Heart left ventricle (tissue), 13 donors: ENCODE results near the gene PTPRN2.

Experiments
- POLR2A ChIP-seq, 2 donors: fragments of 450-650 bp; IDR thresholded peaks; one replicate each; pipeline ENCODE4 v1.6.1; 2017; ENCODE audit warnings: antibody characterized with exemption in 2 of 2, mild to moderate bottlenecking in 2 of 2, moderate library complexity in 2 of 2
- TF ChIP-seq, protein P1 (sequence below), 12 donors: fragments of 200-600 bp; sonication (generic) in 4 of 12; IDR thresholded peaks; one replicate each; pipeline versions ENCODE4 v1.5.0 to v1.8.0; 2018 to 2022; ENCODE audit warnings: antibody characterized with exemption in 12 of 12, mild to moderate bottlenecking in 5 of 12
- donor health status: ischemic (EF 13 %, LVEDD 7.1; RV severe dilation, severe dysfunction).
- donor health status: DM: no; HTN: yes; CAD: no.
- donor health status: DM: no; HTN: no; CAD: no.
- donor health status: ischemic (EF 25% LVEDD 6.9; RV normal size, moderate dysfunction).
- donor health status: ischemic (EF 25% LVEDD 5.7; RV mildly dilated, moderate dysfunction).
- donor health status: ischemic (EF 35%, LVEDD 5.7; RV mildly dilated, moderate dysfunction).
- donor health status: nonischemic (EF 11% LVEDD 7.7; RV severe dilation, severe dysfunction).
- donor health status: DM: yes; HTN: yes; CAD: no.
- donor health status: PGD.
- donor health status: ischemic (EF 29% LVEDD 5.4; RV normal size, mild dysfunction).
- donor health status: nonischemic (EF 23%, LVEDD 6.1; RV moderate dilation, normal function).

DNA sequence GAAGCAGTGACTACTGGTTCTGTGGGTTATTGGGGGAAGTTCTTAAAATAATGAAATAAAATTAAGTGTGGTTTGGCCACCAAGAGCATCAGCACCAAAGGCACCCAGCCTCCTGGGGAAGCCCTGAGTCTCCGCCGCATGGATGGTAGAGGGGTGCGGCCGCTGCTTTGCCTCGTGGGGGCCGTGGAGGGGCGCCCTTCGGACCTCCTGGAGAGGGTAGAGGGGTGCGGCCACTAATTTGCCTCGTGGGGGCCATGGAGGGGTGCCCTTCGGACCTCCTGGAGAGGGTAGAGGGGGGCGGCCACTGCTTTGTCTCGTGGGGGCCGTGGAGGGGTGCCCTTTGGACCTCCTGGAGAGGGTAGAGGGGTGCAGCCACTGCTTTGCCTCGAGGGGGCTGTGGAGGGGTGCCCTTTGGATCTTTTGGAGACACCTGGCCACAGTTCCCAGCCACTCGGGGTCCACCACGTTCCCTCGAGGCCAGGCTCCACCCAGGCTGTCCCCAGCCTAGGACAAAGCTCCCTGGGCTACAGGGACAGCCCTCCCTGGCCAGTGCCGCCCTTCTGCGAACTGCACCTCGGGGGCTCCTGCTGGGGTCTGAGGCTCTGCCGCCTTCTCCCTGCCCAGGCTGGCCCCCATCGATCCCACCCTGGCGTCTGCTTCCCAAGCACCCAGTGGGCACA, 535.1 kb downstream of the PTPRN2 start:
- TF ChIP-seq, protein P1, sequence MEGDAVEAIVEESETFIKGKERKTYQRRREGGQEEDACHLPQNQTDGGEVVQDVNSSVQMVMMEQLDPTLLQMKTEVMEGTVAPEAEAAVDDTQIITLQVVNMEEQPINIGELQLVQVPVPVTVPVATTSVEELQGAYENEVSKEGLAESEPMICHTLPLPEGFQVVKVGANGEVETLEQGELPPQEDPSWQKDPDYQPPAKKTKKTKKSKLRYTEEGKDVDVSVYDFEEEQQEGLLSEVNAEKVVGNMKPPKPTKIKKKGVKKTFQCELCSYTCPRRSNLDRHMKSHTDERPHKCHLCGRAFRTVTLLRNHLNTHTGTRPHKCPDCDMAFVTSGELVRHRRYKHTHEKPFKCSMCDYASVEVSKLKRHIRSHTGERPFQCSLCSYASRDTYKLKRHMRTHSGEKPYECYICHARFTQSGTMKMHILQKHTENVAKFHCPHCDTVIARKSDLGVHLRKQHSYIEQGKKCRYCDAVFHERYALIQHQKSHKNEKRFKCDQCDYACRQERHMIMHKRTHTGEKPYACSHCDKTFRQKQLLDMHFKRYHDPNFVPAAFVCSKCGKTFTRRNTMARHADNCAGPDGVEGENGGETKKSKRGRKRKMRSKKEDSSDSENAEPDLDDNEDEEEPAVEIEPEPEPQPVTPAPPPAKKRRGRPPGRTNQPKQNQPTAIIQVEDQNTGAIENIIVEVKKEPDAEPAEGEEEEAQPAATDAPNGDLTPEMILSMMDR (IDR thresholded peaks at IDR 0.05), result no peak
- no peak for TF ChIP-seq POLR2A (IDR thresholded peaks at IDR 0.05)
